Measurements from ENCODE around the gene CAMKMT.
"Not testable (repeated sequence)": the region's sequence is repeated elsewhere in the genome, so short reads cannot be mapped to it uniquely, and the experiment has no call there.

The CAMKMT gene

DNA sequence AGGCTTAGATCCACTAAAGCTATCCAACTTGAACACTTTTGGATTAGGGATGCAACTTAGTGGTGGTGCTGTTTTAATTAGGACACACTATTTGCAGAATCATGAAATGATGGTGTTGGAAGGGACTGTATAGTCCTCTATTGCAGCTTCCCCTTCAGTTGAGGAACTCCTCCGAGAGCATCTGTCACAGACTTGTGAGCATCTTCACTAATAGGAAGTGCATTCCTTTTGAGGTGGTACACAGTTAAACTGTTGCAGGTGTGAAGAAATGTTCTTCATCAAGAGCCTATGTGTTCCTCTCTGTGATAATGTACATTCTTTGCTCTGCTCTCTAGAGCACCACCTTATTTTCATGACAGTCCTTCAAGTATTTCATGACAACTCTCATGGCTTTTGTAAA, 197.4 kb downstream of the CAMKMT start:
- DNase-seq, result no peak

DNA sequence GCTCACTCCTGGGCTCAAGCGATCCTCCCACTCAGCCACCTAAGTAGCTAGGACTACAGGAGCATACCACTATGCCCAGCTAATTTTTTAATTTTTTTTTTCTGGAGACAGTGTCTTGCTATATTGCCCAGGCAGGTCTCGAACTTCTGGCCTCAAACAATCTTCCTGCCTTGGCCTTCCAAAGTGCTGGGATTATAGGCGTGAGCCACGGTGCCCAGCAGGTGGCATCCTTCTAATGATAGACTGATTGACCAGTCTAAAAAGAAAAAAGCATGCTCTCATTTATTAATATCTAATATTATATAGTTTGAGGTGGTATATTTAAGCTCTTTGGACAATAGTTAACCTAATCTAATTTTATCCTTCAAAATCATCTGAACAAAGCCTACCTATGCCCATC, 198.6 kb downstream of the CAMKMT start:
- no peak for DNase-seq

DNA sequence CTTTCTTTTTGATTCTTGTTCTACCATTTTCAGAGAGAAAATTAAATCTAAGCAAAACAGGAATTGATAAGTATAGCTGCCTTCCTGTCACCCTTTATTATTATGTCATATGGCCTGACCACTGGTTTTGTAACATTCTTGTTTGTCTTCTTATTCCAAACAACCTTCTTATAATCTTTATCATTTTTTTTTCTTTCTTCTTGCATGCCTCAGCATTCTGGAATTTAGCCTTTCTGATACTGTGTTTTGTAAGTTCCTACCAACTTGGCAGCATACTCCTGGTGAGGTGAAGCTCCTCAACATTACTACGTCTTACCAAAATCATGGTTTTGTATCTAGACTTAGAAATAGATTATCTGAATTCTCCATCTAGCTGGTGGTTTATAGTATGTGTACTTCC, 199.2 kb downstream of the CAMKMT start:
- DNase-seq, result no peak

DNA sequence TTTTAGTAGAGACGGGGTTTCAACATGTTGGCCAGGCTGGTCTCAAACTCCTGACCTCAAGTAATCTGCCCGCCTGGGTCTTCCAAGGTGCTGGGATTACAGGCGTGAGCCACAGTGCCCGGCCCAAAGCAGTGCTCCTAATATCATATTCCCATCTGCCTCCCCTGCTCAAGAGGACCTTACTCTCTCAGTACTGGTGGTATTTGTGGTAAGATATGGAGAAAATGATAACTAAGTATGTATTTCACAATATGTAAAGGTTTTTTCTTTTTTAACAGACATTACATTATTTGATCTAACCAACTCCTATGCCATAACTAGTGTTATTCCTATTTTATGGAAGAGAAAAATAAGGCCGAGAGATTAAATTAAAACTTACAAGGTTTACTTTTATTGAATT, 201.0 kb downstream of the CAMKMT start:
- DNase-seq, result no peak

DNA sequence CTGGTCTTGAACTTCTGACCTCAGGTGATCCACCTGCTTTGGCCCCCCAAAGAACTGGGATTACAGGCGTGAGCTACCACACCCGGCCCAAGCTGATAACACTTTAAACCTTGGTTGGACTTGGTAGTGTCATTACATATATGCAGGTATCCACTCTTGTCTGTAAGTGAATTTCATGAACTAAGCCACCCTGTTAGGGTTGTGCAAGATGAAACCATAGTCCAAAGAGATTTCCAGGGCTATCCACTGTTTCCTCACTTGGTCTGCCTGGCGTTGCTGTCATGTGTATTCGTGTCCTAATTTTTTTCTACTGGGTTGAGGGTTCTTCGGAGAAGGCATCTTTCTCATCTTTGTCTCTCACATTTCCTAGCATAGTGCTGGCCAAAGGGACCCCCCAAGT, 203.0 kb downstream of the CAMKMT start:
- DNase-seq, result no peak

DNA sequence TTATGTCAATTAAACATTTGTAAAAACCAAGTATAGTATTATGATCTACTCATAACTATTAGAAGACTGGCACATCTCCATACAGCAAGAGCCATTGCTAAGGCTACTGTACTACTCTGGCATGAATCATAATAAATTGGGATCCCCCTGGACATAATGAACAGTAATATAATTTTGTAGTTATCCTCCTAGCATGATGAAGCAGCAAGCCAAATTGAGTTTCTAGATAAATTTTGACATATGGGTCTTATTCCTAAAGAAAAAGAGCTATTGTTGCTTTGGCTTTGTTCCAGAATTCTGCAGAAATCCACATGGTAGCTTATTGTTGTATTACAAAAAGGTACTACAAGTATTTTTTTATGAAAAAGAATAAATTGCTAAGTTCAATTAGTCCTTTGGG, 204.3 kb downstream of the CAMKMT start:
- no peak for DNase-seq

DNA sequence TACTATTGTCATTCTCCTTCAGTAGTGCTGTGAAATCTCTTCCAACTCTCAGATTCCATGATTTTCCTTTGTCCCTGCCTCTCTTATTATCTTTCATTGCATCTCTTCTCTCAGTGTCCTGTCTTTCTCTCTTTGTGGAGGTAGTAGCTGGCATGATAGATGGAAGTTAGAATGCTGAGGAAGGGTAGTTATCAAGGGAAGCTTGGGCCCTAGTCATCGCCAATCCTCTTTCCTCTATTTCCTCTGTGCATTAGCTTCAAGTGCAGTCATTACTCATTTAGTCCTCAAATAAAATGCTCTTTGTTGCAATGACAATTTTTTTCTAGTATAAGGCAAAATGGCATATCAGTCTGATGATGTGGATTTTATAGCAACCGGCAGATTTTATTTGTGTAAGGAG, 207.7 kb downstream of the CAMKMT start:
- DNase-seq, result no peak

DNA sequence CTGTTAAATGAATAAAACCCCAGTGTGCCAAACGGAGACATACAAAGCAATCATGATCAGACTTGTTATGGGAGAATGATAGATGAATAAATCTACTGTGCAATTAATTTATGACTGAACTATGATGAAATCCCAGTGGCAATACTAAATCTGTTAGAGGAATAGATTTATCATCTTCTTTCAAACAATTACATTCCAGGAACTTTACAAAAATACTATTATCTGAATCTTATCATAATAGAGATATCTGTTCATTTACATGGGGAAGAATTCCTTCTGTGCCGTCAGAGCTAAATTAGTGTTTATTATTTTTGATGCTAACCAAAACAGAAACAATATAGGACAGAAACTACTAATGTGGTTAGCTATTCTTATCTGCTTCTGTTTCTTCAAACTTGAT, 208.5 kb downstream of the CAMKMT start:
- no peak for DNase-seq

DNA sequence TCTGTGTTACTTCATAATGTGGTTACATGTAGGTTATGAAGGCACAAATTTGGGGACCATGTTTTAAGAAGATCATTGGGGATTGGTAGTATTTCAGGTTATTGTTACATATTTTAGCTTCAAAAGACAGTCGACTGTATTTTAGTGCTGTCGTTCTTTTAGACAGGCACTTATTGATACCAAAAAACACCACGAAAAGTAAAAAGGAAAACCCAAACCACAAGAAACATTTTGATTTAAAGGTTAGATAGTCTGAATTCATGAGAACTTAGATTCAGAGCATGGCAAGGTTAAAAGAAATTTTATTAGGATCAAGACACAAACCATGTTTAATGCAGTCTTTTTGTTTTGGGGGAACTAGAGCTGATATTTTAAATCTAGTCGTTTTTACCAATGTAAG, 209.0 kb downstream of the CAMKMT start:
- no peak for DNase-seq

DNA sequence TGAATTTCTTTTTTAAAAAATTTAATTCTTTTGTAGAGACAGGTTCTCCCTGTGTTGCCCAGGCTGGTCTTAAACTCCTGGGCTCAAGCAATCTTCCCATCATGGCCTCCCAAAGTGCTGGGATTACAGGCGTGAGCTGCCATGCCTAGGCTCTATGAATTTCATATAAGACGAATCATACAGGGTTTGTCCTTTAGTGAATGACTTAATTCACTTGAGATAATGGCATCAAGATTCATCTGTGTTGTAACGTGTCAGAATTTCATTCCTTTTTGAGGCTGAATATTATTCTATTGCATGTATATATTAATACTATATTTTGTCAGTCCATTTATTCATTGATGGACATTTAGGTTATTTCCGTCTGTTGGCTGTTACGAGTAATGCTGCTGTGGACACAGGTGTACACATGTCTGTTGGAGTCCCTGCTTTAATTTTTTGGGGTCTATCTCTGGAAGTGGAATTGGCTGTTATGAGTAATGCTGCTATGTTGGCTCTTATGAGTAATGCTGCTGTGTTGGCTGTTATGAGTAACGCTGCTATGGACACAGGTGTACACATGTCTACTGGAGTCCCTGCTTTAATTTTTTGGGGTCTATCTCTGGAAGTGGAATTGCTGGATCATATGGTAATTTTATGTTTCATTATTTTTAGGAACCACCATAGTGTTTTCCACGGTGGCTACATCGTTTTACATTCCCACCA, 210.6 kb downstream of the CAMKMT start:
- no peak for DNase-seq

DNA sequence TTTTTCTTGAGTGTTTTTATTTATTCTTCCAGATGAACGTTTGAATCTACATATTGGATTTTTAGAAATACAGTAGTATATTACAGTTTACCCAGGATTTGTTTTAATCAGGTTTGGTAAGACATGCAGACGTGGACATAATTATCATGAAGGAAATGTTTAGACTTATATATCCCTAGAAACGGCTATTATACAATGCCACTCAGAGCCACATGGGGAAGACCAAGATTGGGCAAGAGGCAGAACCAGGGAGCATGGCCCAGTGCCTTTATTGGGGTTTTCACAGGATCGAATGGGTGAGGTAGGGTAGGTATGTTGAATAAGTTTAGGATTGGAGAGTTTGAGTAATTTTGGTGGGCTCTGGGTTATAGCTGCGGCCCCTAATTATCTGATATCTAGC, 212.2 kb downstream of the CAMKMT start:
- no peak for DNase-seq

DNA sequence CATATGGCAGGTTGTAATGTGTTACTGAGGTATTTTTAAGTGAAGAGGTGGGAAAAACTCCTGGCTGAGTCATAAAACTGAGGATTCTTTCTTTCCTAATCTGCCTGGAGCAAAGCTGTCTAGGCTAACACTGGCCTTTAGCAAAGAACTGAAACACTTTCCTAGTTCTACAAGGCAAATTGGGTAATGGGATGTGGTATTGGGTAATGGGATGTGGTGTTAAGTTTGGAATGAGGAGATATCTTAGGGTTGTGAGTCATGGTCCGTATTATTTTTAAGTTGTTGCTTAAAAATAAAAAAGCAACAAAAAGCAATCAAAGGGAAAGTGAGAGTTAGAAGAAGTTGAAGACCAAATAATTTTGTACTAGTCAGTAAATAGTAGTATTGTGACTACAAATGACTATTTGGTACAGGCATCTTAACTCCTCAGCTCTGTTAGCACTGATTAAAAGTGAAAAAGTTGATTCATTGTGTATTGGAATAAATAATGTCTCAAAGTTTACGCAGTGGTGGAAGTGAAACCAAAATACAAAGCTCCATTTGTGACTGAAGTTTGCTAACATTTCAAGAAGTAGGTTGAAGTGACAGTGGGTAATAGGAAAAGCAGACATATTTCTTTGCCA, 216.8 kb downstream of the CAMKMT start:
- DNase-seq, result no peak

DNA sequence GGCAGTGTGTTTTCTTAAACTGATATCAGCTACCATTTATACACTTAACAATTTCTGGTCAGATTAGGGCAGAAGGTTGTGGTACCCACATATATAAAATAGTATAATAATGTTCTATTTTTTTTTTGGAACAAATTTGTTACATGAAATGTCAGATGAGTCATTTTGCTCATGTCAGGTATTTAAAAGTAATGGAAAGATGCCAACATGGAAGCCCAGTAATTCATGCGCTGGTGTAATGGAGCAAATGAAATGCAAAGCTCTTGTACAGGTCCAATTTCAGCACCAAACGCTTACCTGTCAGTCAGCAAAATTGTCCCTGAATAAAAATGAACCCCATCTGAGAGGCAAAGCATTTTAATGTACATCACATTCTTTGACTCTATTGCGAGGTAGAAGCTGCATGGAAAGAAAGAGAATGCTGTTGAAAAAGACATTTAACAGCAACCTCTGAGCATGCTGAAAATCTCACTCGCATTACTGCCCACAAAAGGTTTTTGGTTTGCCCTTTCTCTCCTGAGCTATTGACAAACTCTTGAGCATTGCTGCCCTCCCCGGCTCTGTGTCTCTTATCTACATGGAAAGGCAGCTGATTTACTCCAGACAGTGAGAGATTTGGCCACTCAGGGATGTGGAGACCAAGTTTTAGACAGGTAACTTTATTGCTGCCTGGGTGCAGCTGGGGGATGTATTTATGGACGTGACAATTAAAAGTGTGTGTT, 217.5 kb downstream of the CAMKMT start:
- no peak for DNase-seq

DNA sequence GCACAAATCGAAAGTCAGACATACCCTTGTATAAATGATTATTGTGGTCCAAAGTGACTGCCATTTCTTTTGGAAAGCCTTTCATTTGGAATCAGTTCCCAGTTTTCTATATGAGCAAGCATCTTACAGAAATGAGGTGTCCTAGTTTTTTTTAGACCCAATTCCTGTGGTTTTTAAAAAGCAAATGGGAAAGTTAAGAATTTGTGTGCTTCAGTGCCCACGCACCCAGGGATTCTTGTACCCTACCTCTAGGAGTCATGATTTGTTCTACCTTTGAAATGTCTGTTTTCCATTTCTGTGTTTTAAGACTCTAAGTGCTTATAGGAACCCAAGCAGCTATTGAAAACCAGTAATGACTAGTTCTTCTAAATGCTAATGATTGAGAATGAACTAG, 218.1 kb downstream of the CAMKMT start:
- DNase-seq, result no peak

DNA sequence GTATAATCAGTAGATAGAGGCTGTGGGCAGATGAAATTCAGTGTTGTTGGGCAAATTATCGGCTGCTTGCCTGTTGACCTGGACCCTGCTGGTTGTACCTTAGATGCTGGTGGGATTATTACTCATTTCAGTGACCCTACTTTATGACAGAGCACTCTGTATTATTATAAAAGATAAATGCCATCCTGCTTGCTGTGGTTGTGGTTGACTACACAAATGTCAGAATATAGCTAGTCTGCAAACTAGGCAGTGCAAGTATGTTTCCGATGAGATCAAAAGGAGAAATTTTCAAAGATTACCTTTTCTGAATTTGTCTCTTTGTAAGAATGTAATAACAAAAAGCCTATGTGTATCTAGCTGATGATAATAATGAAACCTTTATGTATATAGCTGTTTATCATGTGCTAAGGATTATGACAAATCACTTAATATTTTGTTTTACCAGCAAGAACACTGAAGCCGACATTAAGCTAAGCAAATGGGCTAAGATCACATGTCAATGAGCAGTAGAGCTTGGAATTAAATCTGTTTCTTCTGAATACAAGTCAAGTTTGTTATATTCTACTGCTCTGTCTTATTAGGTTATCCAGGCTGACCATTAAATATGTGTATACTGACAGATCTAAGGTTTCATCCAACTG, 219.2 kb downstream of the CAMKMT start:
- no peak for DNase-seq

DNA sequence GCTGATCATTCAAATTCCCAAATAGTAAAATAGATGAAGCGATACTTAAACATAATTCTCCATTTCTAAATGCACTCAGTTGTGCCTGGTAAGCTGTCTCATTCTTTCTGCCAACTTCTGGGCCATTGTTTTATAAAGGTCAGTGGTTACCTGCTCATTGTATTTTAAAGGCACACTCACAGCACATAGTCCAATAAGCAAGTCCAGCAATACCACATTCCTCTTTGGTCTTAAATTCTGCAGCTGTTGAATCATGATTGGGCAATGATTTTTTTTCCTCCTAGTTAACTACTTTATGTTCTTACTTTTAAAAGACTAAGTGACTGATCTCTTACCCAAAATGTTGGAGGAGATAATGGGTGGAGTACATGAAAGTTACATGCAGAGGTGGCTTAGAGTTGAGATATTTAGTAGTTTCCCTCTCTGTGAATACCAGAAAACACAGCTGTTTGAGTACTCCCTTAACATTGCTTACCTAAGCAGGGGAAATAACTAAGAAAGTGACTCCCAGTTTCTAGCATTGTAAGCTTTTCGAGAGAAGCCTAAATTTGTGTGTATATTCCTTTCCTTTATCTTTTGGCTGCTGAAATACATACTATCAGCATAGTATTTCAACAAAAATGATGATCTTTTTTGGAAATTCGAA, 220.7 kb downstream of the CAMKMT start:
- no peak for DNase-seq

DNA sequence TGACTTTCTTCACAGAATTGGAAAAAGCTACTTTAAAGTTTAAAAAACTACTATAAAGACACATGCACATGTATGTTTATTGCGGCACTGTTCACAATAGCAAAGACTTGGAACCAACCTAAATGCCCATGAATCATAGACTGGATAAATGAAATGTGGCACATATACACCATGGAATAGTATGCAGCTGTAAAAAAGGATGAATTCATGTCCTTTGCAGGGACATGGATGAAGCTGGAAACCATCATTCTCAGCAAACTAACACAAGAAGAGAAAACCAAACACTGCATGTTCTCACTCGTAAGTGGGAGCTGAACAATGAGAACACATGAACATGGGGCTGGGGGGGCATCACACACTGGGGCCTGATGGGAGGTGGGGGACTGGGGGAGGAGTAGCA, 233.9 kb downstream of the CAMKMT start:
- not testable (repeated sequence) for DNase-seq

DNA sequence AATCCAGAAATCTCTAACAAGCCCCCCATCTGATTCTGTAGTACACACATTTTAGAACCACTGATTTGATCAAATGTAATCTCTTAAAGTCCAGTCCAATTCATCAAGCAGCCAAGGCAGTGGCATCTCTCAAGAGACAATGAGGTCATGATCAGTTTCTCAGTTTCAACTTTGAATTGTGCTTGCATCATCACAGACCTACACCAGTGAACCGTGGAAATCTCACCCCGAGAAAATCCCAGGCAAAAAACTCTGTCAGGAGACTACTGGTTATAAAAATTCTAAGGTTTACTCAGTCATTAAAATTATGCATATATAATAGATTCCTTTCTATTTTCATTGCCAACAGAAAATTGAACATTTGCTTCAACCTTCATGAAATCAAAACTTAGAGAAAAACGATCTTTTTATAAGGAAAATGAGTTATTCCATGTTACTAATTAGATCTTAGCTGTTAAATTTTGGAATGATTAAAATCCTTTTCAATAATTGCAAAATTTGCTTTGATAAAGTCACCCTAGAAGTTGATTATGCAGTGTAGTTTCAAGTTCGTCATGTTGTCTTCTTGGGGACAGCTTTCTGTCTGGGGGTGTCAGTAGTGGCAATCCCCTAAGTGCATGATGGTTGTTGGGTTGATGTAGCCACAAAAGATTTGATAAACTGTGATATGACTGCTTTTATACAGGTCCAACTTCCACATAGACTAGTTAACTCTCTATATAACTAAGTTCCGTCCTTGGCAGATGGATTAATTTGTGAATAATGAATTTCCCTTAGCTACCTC, 235.0 kb downstream of the CAMKMT start:
- no peak for DNase-seq

DNA sequence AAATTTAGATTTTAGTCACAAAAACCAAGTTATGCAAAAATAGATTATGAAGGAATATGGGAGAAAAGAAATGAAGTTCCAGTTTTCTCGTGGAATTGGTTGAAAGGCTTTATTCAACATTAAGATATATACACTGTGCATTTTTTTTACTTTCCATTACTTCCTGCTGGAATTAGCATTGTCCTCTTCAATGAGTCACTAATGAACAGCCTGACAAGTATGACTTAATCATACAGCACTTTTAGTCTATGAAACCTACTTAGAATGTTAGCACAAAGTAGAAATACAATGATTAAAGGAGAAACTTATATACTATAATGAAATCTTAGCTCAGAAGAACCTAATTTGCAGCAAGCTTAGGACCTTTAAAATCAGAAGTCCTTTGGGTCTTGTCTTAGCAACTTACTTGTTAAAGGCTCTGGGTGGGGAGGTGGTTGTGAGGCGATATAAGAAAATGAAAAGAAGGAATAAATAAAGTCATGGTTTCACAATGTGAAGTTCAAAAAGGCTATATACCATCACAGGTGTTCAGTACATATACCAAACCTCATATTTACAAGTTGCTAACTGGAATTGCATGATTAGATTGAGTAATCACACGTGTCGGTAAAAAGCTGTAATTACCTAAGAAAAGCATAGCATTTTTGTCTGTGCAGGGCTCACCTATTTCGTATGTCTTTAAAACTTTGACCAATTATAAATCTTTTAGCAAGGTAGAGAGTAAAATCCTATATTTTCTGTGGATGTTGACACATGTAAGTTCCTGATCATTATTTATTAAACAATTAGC, 236.8 kb downstream of the CAMKMT start:
- DNase-seq, result no peak

DNA sequence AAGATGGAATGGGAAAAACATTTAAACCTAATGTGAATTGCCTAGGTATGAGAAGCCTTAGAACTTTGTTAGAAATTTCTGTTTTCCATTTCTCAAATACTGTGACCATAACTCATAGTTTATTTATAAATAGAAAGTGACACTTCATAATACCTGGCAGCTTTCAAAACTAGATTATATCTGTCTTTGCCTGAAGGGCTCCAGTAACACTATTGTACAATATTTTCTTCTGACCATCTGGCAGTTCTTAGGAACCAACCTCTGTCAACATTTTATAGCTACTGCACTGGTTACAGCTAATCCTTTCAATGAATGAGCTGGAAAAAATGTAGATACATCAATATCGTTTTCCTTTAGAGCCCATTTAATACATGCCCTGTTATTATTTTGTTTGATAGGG, 237.4 kb downstream of the CAMKMT start:
- no peak for DNase-seq

DNA sequence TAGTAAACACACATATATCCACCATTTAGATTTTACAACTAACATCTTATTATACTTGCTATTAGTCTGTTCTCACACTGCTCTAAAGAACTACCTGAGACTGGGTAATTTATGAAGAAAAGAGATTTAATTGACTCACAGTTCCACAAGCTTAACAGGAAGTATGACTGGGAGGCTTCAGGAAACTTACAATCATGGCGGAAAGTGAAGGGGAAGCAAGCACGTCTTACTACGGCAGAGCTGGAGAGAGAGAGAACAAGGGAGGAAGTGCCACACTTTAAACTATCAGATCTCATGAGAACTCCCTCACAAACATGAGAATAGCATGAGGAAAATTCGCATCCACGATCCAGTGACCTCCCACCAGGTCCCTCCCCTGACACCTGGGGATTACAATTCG, 240.7 kb downstream of the CAMKMT start:
- DNase-seq, result no peak

DNA sequence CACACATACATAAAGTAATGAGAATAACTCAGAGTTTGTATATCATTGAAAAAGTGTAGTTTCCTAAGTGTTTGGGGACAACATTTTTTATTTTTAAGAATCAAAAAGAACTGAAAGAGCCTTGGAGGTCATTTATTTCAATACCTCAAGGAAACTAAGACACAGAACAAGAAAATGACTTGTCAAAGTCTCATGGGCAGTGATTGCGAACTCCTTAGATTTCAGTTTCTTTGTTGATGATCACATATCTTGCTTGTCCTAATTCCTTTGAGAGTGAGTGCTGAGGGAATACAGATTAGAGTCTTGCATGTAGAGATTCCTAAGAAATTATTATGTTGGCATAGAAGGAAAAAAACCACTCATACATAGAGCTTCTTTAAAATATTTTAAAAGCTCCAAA, 243.8 kb downstream of the CAMKMT start:
- no peak for DNase-seq
